HG03280 (cell line): ENCODE measurements around the gene SP100.
A peak's percentile ranks its signal among the peaks of the same experiment; 100 is the strongest.
"Not testable (repeated sequence)": the region's sequence is repeated elsewhere in the genome, so short reads cannot be mapped to it uniquely, and the experiment has no call there.

Experiments
- ATAC-seq: cut with Tn5 transposase; IDR thresholded peaks from one replicate; pipeline ENCODE4 v1.9.1; 2021; ENCODE audit warnings: mild to moderate bottlenecking, moderate library complexity; ENCODE audit not compliant: unreplicated experiment

Gene SP100

GRCh38 chr2:230457073-230457768 lies 41.2 kb downstream of the SP100 start:
- ATAC-seq = no peak

- ATAC-seq = no peak
Measured at GRCh38 chr2:230457793-230458192, 41.8 kb downstream of the SP100 start.

- ATAC-seq = no peak
Measured at GRCh38 chr2:230459216-230459615, 43.2 kb downstream of the SP100 start.

GRCh38 chr2:230471074-230471473 lies 55.1 kb downstream of the SP100 start:
- no peak for ATAC-seq

GRCh38 chr2:230472621-230473018 lies 56.6 kb downstream of the SP100 start:
- ATAC-seq = no peak

GRCh38 chr2:230473378-230473777 lies 57.4 kb downstream of the SP100 start:
- no peak for ATAC-seq

- no peak for ATAC-seq
Measured at GRCh38 chr2:230475143-230475542, 59.1 kb downstream of the SP100 start.

- ATAC-seq = no peak
Measured at GRCh38 chr2:230485801-230486341, 69.9 kb downstream of the SP100 start.

GRCh38 chr2:230491219-230491618 lies 75.2 kb downstream of the SP100 start:
- ATAC-seq = not testable (repeated sequence)

GRCh38 chr2:230492107-230492506 lies 76.1 kb downstream of the SP100 start:
- ATAC-seq = no peak

GRCh38 chr2:230494980-230495379 lies 79.0 kb downstream of the SP100 start:
- ATAC-seq = no peak

GRCh38 chr2:230496891-230497290 lies 80.9 kb downstream of the SP100 start:
- ATAC-seq = no peak

- ATAC-seq = no peak
Measured at GRCh38 chr2:230498506-230499107, 82.6 kb downstream of the SP100 start.

- no peak for ATAC-seq
Measured at GRCh38 chr2:230502593-230502992, 86.6 kb downstream of the SP100 start.

- no peak for ATAC-seq
Measured at GRCh38 chr2:230503798-230504197, 87.8 kb downstream of the SP100 start.

- ATAC-seq = peak; percentile 75
Measured at GRCh38 chr2:230505162-230505561, 89.2 kb downstream of the SP100 start.

- no peak for ATAC-seq
Measured at GRCh38 chr2:230512955-230513748, 97.2 kb downstream of the SP100 start.

GRCh38 chr2:230520061-230520874 lies 104.3 kb downstream of the SP100 start:
- ATAC-seq = no peak

GRCh38 chr2:230520875-230521155 lies 104.8 kb downstream of the SP100 start:
- ATAC-seq = no peak

GRCh38 chr2:230521386-230521785 lies 105.4 kb downstream of the SP100 start:
- ATAC-seq = no peak

GRCh38 chr2:230525682-230526081 lies 109.7 kb downstream of the SP100 start:
- ATAC-seq = no peak
